H9 (cell line): ENCODE results near the gene TRMT112. TPM values are rescaled to one million over a fixed set of nuclear protein-coding genes. Genes with fewer than 3 reads are reported as not detected.

ENCODE experiments used
- DNase-seq: peaks from one replicate; pipeline ENCODE4 v3.0.0-alpha.2; 2017
- H2AFZ ChIP-seq: one replicate; pipeline ENCODE4 v1.6.1; 2013; ENCODE audit warnings: mild to moderate bottlenecking, low read length, control low read depth, moderate library complexity
- H2AK5ac ChIP-seq: 2 replicates; pipeline ENCODE4 v1.6.1; 2013; ENCODE audit warnings: low read length, control low read depth, mixed read lengths; ENCODE audit not compliant: insufficient read length
- H2BK120ac ChIP-seq: one replicate; pipeline ENCODE4 v1.6.1; 2013; ENCODE audit warnings: low read depth, mild to moderate bottlenecking, low read length, control low read depth, inconsistent platforms; ENCODE audit not compliant: poor library complexity, severe bottlenecking
- H2BK12ac ChIP-seq: 2 replicates; pipeline ENCODE4 v1.6.1; 2013; ENCODE audit warnings: low read length, control low read depth, mixed read lengths, low read depth; ENCODE audit not compliant: insufficient read length
- H2BK15ac ChIP-seq: 2 replicates; pipeline ENCODE4 v1.6.1; 2013; ENCODE audit warnings: low read depth, low read length, control low read depth
- H2BK20ac ChIP-seq: one replicate; pipeline ENCODE4 v1.6.1; 2013; ENCODE audit warnings: low read depth, mild to moderate bottlenecking, low read length, control low read depth, inconsistent platforms; ENCODE audit not compliant: poor library complexity, severe bottlenecking
- H2BK5ac ChIP-seq: 2 replicates; pipeline ENCODE4 v1.6.1; 2013; ENCODE audit warnings: low read length, control low read depth, mixed read lengths; ENCODE audit not compliant: insufficient read length
- H3K14ac ChIP-seq: 2 replicates; pipeline ENCODE4 v1.6.1; 2013; ENCODE audit warnings: low read length, control low read depth; ENCODE audit not compliant: insufficient read depth
- H3K18ac ChIP-seq: 2 replicates; pipeline ENCODE4 v1.6.1; 2013; ENCODE audit warnings: low read depth, mild to moderate bottlenecking, mixed read lengths, low read length, control low read depth; ENCODE audit not compliant: insufficient read length
- H3K23ac ChIP-seq: 2 replicates; pipeline ENCODE4 v1.6.1; 2013; ENCODE audit warnings: low read length, control low read depth, mixed read lengths, low read depth; ENCODE audit not compliant: insufficient read length
- H3K23me2 ChIP-seq: 2 replicates; pipeline ENCODE4 v1.6.1; 2013; ENCODE audit warnings: low read depth, mild to moderate bottlenecking, mixed read lengths, low read length, control low read depth; ENCODE audit not compliant: insufficient read length, poor library complexity, severe bottlenecking
- H3K27ac ChIP-seq: 2 replicates; pipeline ENCODE4 v1.5.1; 2013; ENCODE audit warnings: low read length, control low read depth, mixed read lengths, low read depth; ENCODE audit not compliant: insufficient read length
- H3K27me3 ChIP-seq: 2 replicates; pipeline ENCODE4 v1.6.1; 2013; ENCODE audit warnings: low read length, control low read depth, inconsistent platforms; ENCODE audit not compliant: insufficient read depth
- H3K4ac ChIP-seq: 2 replicates; pipeline ENCODE4 v1.6.1; 2013; ENCODE audit warnings: low read depth, mild to moderate bottlenecking, control low read depth, inconsistent platforms, low read length, moderate library complexity
- H3K4me1 ChIP-seq: 2 replicates; pipeline ENCODE4 v1.6.1; 2013; ENCODE audit warnings: low read length, control low read depth, inconsistent platforms; ENCODE audit not compliant: insufficient read depth
- H3K4me2 ChIP-seq: 2 replicates; pipeline ENCODE4 v1.6.1; 2013; ENCODE audit warnings: low read length, control low read depth, mixed read lengths; ENCODE audit not compliant: insufficient read length, insufficient read depth
- H3K56ac ChIP-seq: 2 replicates; pipeline ENCODE4 v1.6.1; 2013; ENCODE audit warnings: low read depth, mild to moderate bottlenecking, mixed read lengths, low read length, control low read depth; ENCODE audit not compliant: insufficient read length
- H3K79me1 ChIP-seq: 2 replicates; pipeline ENCODE4 v1.6.1; 2013; ENCODE audit warnings: low read depth, mild to moderate bottlenecking, moderate library complexity, low read length, control low read depth, inconsistent platforms; ENCODE audit not compliant: insufficient read depth, poor library complexity, severe bottlenecking
- H3K79me2 ChIP-seq: 2 replicates; pipeline ENCODE4 v1.6.1; 2013; ENCODE audit warnings: low read length, control low read depth, inconsistent platforms; ENCODE audit not compliant: insufficient read depth
- H3K9ac ChIP-seq: 2 replicates; pipeline ENCODE4 v1.6.1; 2013; ENCODE audit warnings: low read length, control low read depth, mixed read lengths; ENCODE audit not compliant: insufficient read length; ENCODE audit errors: extremely low read depth
- H3K9me3 ChIP-seq: one replicate; pipeline ENCODE4 v1.6.1; 2013; ENCODE audit warnings: low read depth, low read length, inconsistent platforms; ENCODE audit not compliant: control insufficient read depth
- H3T11ph ChIP-seq: one replicate; pipeline ENCODE4 v1.6.1; 2013; ENCODE audit warnings: mild to moderate bottlenecking, low read length, control low read depth, inconsistent platforms
- H4K20me1 ChIP-seq: one replicate; pipeline ENCODE4 v1.6.1; 2013; ENCODE audit not compliant: control insufficient read depth, insufficient read length, insufficient read depth
- H4K5ac ChIP-seq: 2 replicates; pipeline ENCODE4 v1.6.1; 2013; ENCODE audit warnings: low read depth, mild to moderate bottlenecking, mixed read lengths, low read length, control low read depth; ENCODE audit not compliant: insufficient read length
- H4K8ac ChIP-seq: replicated peaks from 2 replicates; pipeline ENCODE4 v1.6.1; 2013; ENCODE audit warnings: low read length, control low read depth, mixed read lengths, low read depth; ENCODE audit not compliant: insufficient read length
- H4K91ac ChIP-seq: 2 replicates; pipeline ENCODE4 v1.6.1; 2013; ENCODE audit warnings: low read depth, mild to moderate bottlenecking, moderate library complexity, mixed read lengths, low read length, control low read depth; ENCODE audit not compliant: insufficient read length
- H3K27ac Mint-ChIP-seq, 3 experiments: 2 replicates in 2 of 3; 3 replicates in 1 of 3; pipeline ENCODE4 v1.8.0; 2020 to 2021; ENCODE audit warnings: mixed read lengths in 3 of 3, mild to moderate bottlenecking in 1 of 3, moderate library complexity in 1 of 3
- H3K27me3 Mint-ChIP-seq: 2 replicates; pipeline ENCODE4 v1.8.0; 2021; ENCODE audit warnings: low read depth, mild to moderate bottlenecking, moderate library complexity, mixed read lengths
- H3K36me3 Mint-ChIP-seq, 3 experiments: 2 replicates in 2 of 3; 3 replicates in 1 of 3; pipeline ENCODE4 v1.8.0; 2020 to 2021; ENCODE audit warnings: low read depth in 3 of 3, mixed read lengths in 3 of 3; ENCODE audit not compliant: insufficient read depth in 1 of 3
- H3K4me1 Mint-ChIP-seq, 2 experiments: 2 replicates each; pipeline ENCODE4 v1.8.0; 2020; ENCODE audit warnings: mixed read lengths in 2 of 2
- H3K4me3 Mint-ChIP-seq, 2 experiments: 2 replicates in 1 of 2; 3 replicates in 1 of 2; pipeline ENCODE4 v1.8.0; 2020 to 2021; ENCODE audit warnings: mild to moderate bottlenecking in 2 of 2, mixed read lengths in 2 of 2, moderate library complexity in 1 of 2
- H3K9me3 Mint-ChIP-seq, 2 experiments: 2 replicates in 1 of 2; 3 replicates in 1 of 2; pipeline ENCODE4 v1.8.0; 2020; ENCODE audit warnings: mild to moderate bottlenecking in 2 of 2, mixed read lengths in 2 of 2, moderate library complexity in 1 of 2
- WGBS: extraction: QIAGEN DNeasy Blood & Tissue Kit; methylation state at CpG from one replicate; pipeline ENCODE4 v1.1.7; 2013; ENCODE audit warnings: missing lambda C conversion rate, low lambda C conversion rate, mixed read lengths; ENCODE audit not compliant: insufficient read length; ENCODE audit errors: extremely low coverage; 5-methylcytosine and 5-hydroxymethylcytosine counted together
- total RNA-seq: library from RNA; stranded (reverse); gene quantifications from 2 replicates; pipeline ENCODE4 v1.2.1, GENCODE V29; 2021
- TF ChIP-seq, protein P1 (sequence below): fragments of 200-600 bp; sonication (generic); conservative IDR thresholded peaks from 3 replicates; pipeline ENCODE4 v1.8.0; 2021; ENCODE audit warnings: antibody characterized with exemption, mild to moderate bottlenecking

The TRMT112 gene
- total RNA-seq, 1 experiment from 2014 or later, result 315 TPM

GRCh38 chr11:64349025-64349387, 31.6 kb upstream of the TRMT112 start:
- no peak overlapping the region for H3K9ac ChIP-seq
- no peak overlapping the region for H2BK12ac ChIP-seq
- H3K36me3 Mint-ChIP-seq, result peaks cover 0 to 2% (median 0%) of the 10 kb centered on the region in 3 experiments; a peak in 1 of 7 replicates

More at GRCh38 chr11:64349025-64349387, 31.6 kb upstream of the TRMT112 start:
- H3K4ac ChIP-seq, result no peak overlapping the region
- H3K27me3 ChIP-seq, result no peaks in the 10 kb centered on the region
- no peak overlapping the region for H4K5ac ChIP-seq
- H3K27ac Mint-ChIP-seq, result no peak overlapping the region; a peak in 1 of 7 replicates
- no peak overlapping the region for H3K23ac ChIP-seq
- TF ChIP-seq, protein P1, sequence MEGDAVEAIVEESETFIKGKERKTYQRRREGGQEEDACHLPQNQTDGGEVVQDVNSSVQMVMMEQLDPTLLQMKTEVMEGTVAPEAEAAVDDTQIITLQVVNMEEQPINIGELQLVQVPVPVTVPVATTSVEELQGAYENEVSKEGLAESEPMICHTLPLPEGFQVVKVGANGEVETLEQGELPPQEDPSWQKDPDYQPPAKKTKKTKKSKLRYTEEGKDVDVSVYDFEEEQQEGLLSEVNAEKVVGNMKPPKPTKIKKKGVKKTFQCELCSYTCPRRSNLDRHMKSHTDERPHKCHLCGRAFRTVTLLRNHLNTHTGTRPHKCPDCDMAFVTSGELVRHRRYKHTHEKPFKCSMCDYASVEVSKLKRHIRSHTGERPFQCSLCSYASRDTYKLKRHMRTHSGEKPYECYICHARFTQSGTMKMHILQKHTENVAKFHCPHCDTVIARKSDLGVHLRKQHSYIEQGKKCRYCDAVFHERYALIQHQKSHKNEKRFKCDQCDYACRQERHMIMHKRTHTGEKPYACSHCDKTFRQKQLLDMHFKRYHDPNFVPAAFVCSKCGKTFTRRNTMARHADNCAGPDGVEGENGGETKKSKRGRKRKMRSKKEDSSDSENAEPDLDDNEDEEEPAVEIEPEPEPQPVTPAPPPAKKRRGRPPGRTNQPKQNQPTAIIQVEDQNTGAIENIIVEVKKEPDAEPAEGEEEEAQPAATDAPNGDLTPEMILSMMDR, result no peak
- H3K56ac ChIP-seq, result no peak overlapping the region
- no peaks in the 10 kb centered on the region for H3K9me3 Mint-ChIP-seq
- no peak overlapping the region for H3K27ac ChIP-seq
- H3K27me3 Mint-ChIP-seq, result peaks cover 1% of the 10 kb centered on the region; the same call in 1 of the 2 replicates
- H4K8ac ChIP-seq, result no peak overlapping the region
- H3K14ac ChIP-seq, result no peak overlapping the region
- DNase-seq, result no peak
- no peak overlapping the region for H2AK5ac ChIP-seq
- H2BK15ac ChIP-seq, result no peak overlapping the region
- H3T11ph ChIP-seq, result no peak overlapping the region
- no peak overlapping the region for H4K91ac ChIP-seq
- no peaks in the 10 kb centered on the region for H3K79me2 ChIP-seq
- H4K20me1 ChIP-seq, result no peaks in the 10 kb centered on the region
- H3K23me2 ChIP-seq, result no peaks in the 10 kb centered on the region
- no peaks in the 10 kb centered on the region for H3K79me1 ChIP-seq
- WGBS, result no CpG with 5 or more reads among the region's 7 CpGs
- H3K9me3 ChIP-seq, result no peaks in the 10 kb centered on the region
- peaks cover 2 to 11% of the 10 kb centered on the region in 2 experiments; a peak in 3 of 4 replicates for H3K4me1 Mint-ChIP-seq
- H2BK20ac ChIP-seq, result no peak overlapping the region
- no peak overlapping the region for H3K4me2 ChIP-seq
- no peak overlapping the region for H3K18ac ChIP-seq
- no peak overlapping the region; a peak in 1 of 5 replicates for H3K4me3 Mint-ChIP-seq
- H2BK5ac ChIP-seq, result no peak overlapping the region
- H3K4me1 ChIP-seq, result peaks cover 2% of the 10 kb centered on the region; the same call in 1 of the 2 replicates
- H2BK120ac ChIP-seq, result no peak overlapping the region
- H2AFZ ChIP-seq, result no peak overlapping the region
